Effector memory CD8-positive, alpha-beta T cell (primary cell): ENCODE measurements around the gene CD109.
A peak's percentile ranks its signal among the peaks of the same experiment; 100 is the strongest.

ENCODE experiments used
- ATAC-seq: fragments of 150-1000 bp; cut with Tn5 transposase; replicated peaks from 2 replicates; pipeline ENCODE4 v1.10.0; 2021; ENCODE audit warnings: mild to moderate bottlenecking, moderate library complexity
- DNase-seq, 3 experiments: peaks; one replicate each; pipeline ENCODE4 v3.0.0; 2021
- H3K27ac Mint-ChIP-seq, 2 donors: one replicate each; pipeline ENCODE4 v1.8.0; 2022; ENCODE audit warnings: mild to moderate bottlenecking in 2 of 2, mixed read lengths in 2 of 2, moderate library complexity in 2 of 2
- H3K27me3 Mint-ChIP-seq, 2 donors: one replicate each; pipeline ENCODE4 v1.8.0; 2022; ENCODE audit warnings: mixed read lengths in 2 of 2
- H3K36me3 Mint-ChIP-seq: one replicate; pipeline ENCODE4 v1.8.0; 2022; ENCODE audit warnings: mild to moderate bottlenecking, moderate library complexity, mixed read lengths; ENCODE audit not compliant: insufficient read depth
- H3K4me1 Mint-ChIP-seq, 2 donors: one replicate each; pipeline ENCODE4 v1.8.0; 2022; ENCODE audit warnings: low read depth in 2 of 2, mixed read lengths in 2 of 2
- H3K4me3 Mint-ChIP-seq, 2 donors: one replicate each; pipeline ENCODE4 v1.8.0; 2022; ENCODE audit warnings: mild to moderate bottlenecking in 2 of 2, mixed read lengths in 2 of 2, moderate library complexity in 2 of 2
- H3K9me3 Mint-ChIP-seq, 2 donors: one replicate each; pipeline ENCODE4 v1.8.0; 2022; ENCODE audit warnings: mixed read lengths in 2 of 2

CD109 gene

DNA sequence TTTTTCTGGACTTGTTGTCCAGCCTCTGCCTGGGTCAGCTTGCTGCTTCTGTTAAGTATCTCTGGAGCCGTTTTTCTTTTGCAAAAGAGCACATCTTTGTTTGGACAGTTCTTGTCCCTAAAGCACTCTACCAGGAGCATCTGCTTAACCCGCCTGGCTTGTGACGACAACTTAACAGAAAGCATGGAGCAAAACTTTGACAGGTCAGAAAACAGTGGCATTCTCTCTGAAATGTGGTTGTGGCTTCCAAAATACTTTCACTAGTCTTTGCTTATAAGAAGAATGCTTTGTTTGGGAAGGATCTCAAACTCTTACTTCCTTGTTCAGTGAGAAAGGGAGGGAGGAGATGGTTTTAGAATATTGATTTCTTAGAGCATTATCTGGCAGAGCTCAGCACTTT is 47.6 kb downstream of the CD109 start:
- Mint-ChIP-seq H3K4me3 (no peak overlapping the region), H3K4me1 (no peaks in the 10 kb centered on the region), H3K27ac (no peak overlapping the region), H3K9me3 (no peaks in the 10 kb centered on the region), H3K36me3 (no peaks in the 10 kb centered on the region), H3K27me3 (peaks cover 0 to 4% of the 10 kb centered on the region in 2 donors)
- ATAC-seq: no peak
- DNase-seq: no peak

DNA sequence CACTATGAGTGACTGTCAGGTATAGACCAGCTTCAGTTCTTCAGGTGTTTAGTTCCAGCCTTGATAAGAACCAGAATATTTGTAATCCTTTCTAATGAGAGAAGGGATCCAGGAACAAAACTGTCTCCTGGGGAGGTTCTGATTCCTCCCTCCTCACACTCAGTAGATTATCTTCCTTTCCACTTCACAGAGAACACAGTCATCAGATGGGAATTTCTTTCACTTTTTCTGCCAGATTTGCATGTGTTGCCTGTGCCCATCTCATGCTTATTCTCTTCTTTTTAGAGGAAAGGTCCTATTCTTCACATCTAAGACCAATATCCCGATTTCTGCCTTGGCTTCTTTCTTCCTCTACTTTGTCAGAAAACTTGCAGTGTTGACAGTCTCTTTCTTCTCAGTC is 50.8 kb downstream of the CD109 start:
- H3K9me3 Mint-ChIP-seq: no peaks in the 10 kb centered on the region
- no peak overlapping the region for H3K27ac Mint-ChIP-seq
- H3K27me3 Mint-ChIP-seq: no peaks in the 10 kb centered on the region
- no peak overlapping the region for H3K4me3 Mint-ChIP-seq
- H3K4me1 Mint-ChIP-seq: no peaks in the 10 kb centered on the region
- DNase-seq (no peak), ATAC-seq (no peak)
- H3K36me3 Mint-ChIP-seq: no peaks in the 10 kb centered on the region

- ATAC-seq (peak; percentile 66), DNase-seq (no peak)
- Mint-ChIP-seq H3K27me3 (no peaks in the 10 kb centered on the region), H3K27ac (no peak overlapping the region), H3K4me3 (no peak overlapping the region), H3K4me1 (no peaks in the 10 kb centered on the region), H3K36me3 (no peaks in the 10 kb centered on the region), H3K9me3 (no peaks in the 10 kb centered on the region)
These were observed 51.3 kb downstream of the CD109 start for GRCh38 chr6:73747289-73747688.

DNA sequence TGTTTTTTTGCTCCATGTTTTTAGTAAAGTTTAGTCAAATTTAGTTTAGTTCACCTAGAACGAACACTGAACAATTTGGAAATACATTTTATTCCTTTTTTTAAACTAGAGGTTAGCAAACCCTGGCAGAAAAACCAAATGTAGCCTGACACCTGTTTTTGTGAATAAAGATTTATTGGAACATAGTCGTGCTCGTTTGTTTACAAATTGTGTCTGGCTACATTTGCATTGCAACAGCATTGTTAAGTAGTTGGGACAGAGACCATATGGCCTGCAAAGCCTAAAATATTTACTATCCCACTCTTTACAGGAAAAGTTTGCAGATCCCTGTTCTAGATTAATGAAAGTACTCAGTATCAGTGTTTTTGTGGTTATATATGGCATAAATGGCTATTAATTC is 56.9 kb downstream of the CD109 start:
- no peaks in the 10 kb centered on the region for H3K36me3 Mint-ChIP-seq
- H3K27me3 Mint-ChIP-seq: no peaks in the 10 kb centered on the region

DNA sequence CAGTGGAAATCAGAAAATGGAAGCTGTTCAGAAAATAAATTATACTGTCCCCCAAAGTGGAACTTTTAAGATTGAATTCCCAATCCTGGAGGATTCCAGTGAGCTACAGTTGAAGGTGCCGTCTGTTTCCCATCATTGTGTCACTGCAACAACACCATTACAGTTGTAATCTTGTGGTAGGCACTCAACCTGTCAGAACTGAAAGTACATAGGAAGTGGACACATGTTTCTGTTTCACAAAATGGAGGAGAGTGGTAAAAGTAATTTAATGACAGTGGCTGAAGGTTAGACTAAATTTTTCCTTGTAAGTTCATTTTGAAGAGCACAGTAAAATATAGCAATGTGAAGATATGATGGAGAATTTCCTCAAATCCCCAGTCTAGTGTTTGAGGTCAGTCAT is 70.0 kb downstream of the CD109 start:
- H3K36me3 Mint-ChIP-seq: no peaks in the 10 kb centered on the region
- no peaks in the 10 kb centered on the region for H3K4me1 Mint-ChIP-seq
- DNase-seq (no peak), ATAC-seq (no peak)
- no peak overlapping the region for H3K27ac Mint-ChIP-seq
- H3K4me3 Mint-ChIP-seq: no peak overlapping the region
- H3K9me3 Mint-ChIP-seq: no peaks in the 10 kb centered on the region
- peaks cover 6 to 9% of the 10 kb centered on the region in 2 donors for H3K27me3 Mint-ChIP-seq

More for the DNA sequence above, 56.9 kb downstream of the CD109 start:
- Mint-ChIP-seq H3K27ac (no peak overlapping the region), H3K4me1 (no peaks in the 10 kb centered on the region), H3K9me3 (no peaks in the 10 kb centered on the region), H3K4me3 (no peak overlapping the region)
- ATAC-seq (no peak), DNase-seq (no peak)

- Mint-ChIP-seq H3K4me3 (no peak overlapping the region), H3K36me3 (no peaks in the 10 kb centered on the region), H3K27me3 (peaks cover 6 to 9% of the 10 kb centered on the region in 2 donors), H3K9me3 (no peaks in the 10 kb centered on the region), H3K4me1 (no peaks in the 10 kb centered on the region), H3K27ac (no peak overlapping the region)
- DNase-seq (no peak), ATAC-seq (no peak)
These were observed 72.6 kb downstream of the CD109 start for GRCh38 chr6:73768558-73768957.

DNA sequence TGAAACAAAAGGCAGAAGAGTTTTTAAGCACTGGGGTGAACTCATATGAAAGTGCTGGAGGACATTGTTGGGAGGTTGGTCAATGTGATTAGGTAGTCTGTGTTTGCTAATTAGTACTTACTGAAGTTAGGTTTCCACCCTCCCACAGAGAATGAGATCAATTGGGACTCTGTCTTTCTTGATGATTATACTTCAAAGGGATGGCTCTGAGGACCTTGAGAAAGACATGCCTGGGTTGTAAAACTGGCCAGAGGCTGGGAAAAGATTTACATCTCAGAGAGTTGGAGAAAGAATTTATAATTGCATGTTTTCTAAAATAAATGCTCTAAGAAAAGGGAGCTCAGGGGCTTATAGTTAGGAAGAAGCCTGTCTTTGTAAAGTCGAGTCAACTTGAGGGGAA is 74.0 kb downstream of the CD109 start:
- no peaks in the 10 kb centered on the region for H3K4me1 Mint-ChIP-seq
- no peaks in the 10 kb centered on the region for H3K9me3 Mint-ChIP-seq
- DNase-seq: no peak
- H3K36me3 Mint-ChIP-seq: no peaks in the 10 kb centered on the region
- H3K4me3 Mint-ChIP-seq: no peak overlapping the region
- no peak for ATAC-seq
- peaks cover 0 to 6% of the 10 kb centered on the region in 2 donors for H3K27me3 Mint-ChIP-seq
- peak overlapping the region in 1 of 2 donors; percentile 32 for H3K27ac Mint-ChIP-seq

DNA sequence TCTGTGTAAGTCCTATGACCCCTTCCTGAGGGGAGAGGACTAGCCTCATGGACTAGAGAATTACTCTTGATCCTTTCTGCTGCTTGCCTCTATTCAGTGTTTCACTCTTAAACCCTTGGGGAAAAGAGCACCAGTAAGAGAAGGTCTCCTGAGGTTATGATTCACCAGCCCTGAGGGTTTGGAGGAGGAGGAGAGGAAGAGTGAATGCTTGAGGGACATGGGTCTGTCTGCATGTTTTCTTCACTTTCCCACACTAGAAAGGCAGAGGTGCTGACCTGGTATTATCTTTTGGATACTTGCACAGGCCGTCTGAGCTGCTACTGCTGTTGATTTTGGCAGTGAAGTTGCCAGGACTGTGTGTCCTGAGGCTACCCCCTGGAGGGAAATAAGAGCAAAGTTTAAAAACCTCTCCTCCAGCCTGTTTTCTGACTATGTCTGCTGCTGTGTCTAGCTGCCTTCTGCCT is 78.3 kb downstream of the CD109 start:
- ATAC-seq (no peak), DNase-seq (no peak)
- Mint-ChIP-seq H3K27me3 (no peaks in the 10 kb centered on the region), H3K4me1 (no peaks in the 10 kb centered on the region), H3K36me3 (no peaks in the 10 kb centered on the region), H3K27ac (no peak overlapping the region), H3K4me3 (no peak overlapping the region), H3K9me3 (no peaks in the 10 kb centered on the region)

- H3K9me3 Mint-ChIP-seq: no peaks in the 10 kb centered on the region
- H3K27ac Mint-ChIP-seq: no peak overlapping the region
- no peaks in the 10 kb centered on the region for H3K36me3 Mint-ChIP-seq
- ATAC-seq: no peak
- no peak overlapping the region for H3K4me3 Mint-ChIP-seq
- no peaks in the 10 kb centered on the region for H3K4me1 Mint-ChIP-seq
- H3K27me3 Mint-ChIP-seq: no peaks in the 10 kb centered on the region
- DNase-seq: no peak
These were observed 83.9 kb downstream of the CD109 start for GRCh38 chr6:73779943-73780342.

DNA sequence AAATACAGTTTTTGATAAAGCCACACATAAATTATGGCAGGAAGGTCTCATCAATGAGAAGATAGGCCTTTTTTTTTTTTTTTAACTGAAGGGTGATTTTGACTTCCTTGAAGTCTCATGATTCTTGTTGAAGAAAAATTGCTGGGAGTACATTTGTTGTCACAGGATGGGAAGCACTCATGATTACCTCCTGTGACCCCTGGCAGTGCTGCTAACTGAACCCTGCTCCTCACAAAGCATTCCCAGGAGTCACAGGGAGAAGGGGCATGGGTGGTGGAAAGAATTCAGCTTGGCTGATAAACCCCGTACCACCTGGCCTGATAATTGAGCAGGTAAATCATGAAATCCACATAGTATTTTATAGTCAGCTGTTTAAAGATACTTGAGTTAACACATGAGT is 86.9 kb downstream of the CD109 start:
- no peaks in the 10 kb centered on the region for H3K9me3 Mint-ChIP-seq
- no peak for DNase-seq
- H3K27ac Mint-ChIP-seq: no peak overlapping the region
- H3K36me3 Mint-ChIP-seq: no peaks in the 10 kb centered on the region
- no peak overlapping the region for H3K4me3 Mint-ChIP-seq
- ATAC-seq: no peak
- no peaks in the 10 kb centered on the region for H3K27me3 Mint-ChIP-seq
- no peaks in the 10 kb centered on the region for H3K4me1 Mint-ChIP-seq

GRCh38 chr6:73784726-73785505 is 88.9 kb downstream of the CD109 start:
- no peak for DNase-seq
- H3K27ac Mint-ChIP-seq: no peak overlapping the region
- no peak overlapping the region for H3K4me3 Mint-ChIP-seq
- H3K4me1 Mint-ChIP-seq: no peaks in the 10 kb centered on the region
- H3K27me3 Mint-ChIP-seq: no peaks in the 10 kb centered on the region
- H3K9me3 Mint-ChIP-seq: no peaks in the 10 kb centered on the region
- no peaks in the 10 kb centered on the region for H3K36me3 Mint-ChIP-seq
- ATAC-seq: no peak

DNA sequence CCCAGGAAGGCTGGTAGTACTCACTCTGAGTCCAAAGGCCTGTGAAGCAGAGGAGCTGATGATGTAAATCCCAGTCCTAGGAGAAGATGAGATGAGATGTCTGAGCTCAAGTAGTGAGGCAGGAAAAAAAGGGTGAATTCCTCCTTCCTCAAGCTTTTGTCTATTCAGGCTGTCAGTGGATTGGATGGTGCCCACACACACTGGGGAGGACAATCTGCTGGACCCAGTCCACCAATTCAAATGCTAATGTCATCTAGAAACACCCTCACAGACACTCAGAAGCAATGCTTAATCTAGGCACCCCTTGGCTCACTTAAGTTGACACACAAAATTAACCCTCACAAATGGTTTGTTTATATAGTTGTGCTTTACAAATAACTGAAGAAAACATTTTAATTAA is 94.6 kb downstream of the CD109 start:
- H3K27ac Mint-ChIP-seq: no peak overlapping the region
- ATAC-seq (no peak), DNase-seq (no peak)
- no peaks in the 10 kb centered on the region for H3K27me3 Mint-ChIP-seq
- no peaks in the 10 kb centered on the region for H3K36me3 Mint-ChIP-seq
- no peaks in the 10 kb centered on the region for H3K9me3 Mint-ChIP-seq
- H3K4me3 Mint-ChIP-seq: no peak overlapping the region
- no peaks in the 10 kb centered on the region for H3K4me1 Mint-ChIP-seq

DNA sequence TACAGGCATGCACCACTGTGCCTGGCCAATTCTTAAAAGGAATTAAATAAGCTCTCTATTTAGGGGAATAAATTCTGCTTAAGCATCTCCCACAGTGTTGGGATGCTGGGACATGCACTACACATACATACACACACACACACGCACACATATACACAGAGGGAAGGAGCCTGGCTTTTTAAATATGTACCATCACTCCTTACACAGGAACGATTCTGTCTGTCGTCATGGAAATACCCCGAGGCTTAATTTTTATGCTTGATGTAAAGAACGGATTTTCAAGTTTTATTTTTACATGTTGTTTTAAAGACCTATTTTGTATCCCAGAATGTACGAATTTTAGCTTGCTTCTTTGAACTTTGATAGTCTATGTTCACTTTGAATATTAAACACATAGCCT is 95.3 kb downstream of the CD109 start:
- Mint-ChIP-seq H3K9me3 (no peaks in the 10 kb centered on the region), H3K36me3 (no peaks in the 10 kb centered on the region), H3K27ac (no peak overlapping the region), H3K4me3 (no peak overlapping the region), H3K27me3 (no peaks in the 10 kb centered on the region), H3K4me1 (no peaks in the 10 kb centered on the region)
- no peak for DNase-seq
- no peak for ATAC-seq

GRCh38 chr6:73792738-73793137 is 96.7 kb downstream of the CD109 start:
- no peak overlapping the region for H3K4me3 Mint-ChIP-seq
- H3K27me3 Mint-ChIP-seq: no peaks in the 10 kb centered on the region

More at GRCh38 chr6:73792738-73793137, 96.7 kb downstream of the CD109 start:
- no peak for ATAC-seq
- no peaks in the 10 kb centered on the region for H3K9me3 Mint-ChIP-seq
- no peak for DNase-seq
- H3K27ac Mint-ChIP-seq: no peak overlapping the region
- H3K36me3 Mint-ChIP-seq: no peaks in the 10 kb centered on the region
- no peaks in the 10 kb centered on the region for H3K4me1 Mint-ChIP-seq
